Esophagus muscularis mucosa (tissue), 4 donors: ENCODE data around the gene NAV3. TPM values are rescaled to one million over a fixed set of nuclear protein-coding genes. Genes with fewer than 3 reads are reported as not detected.
"Not testable (repeated sequence)": the region's sequence is repeated elsewhere in the genome, so short reads cannot be mapped to it uniquely, and the experiment has no call there.

ENCODE experiments used
- DNase-seq: peaks from one replicate; pipeline ENCODE4 v3.0.0-alpha.2; 2017; ENCODE audit errors: extremely low spot score
- H3K27ac ChIP-seq, 4 donors: fragments of 200-600 bp; sonication (generic); replicated peaks in 1 of 4; 1 replicate in 3 of 4; 2 replicates in 1 of 4; pipeline ENCODE4 v1.5.1; 2016 to 2019; ENCODE audit warnings: mild to moderate bottlenecking in 1 of 4
- H3K27me3 ChIP-seq, 4 donors: fragments of 200-600 bp; sonication (generic); one replicate each; pipeline versions ENCODE4 v1.5.1 to v1.6.0; 2016 to 2019
- H3K36me3 ChIP-seq, 4 donors: fragments of 200-600 bp; sonication (generic); one replicate each; pipeline ENCODE4 v1.5.1; 2016 to 2019
- H3K4me1 ChIP-seq, 4 donors: fragments of 200-600 bp; sonication (generic); one replicate each; pipeline ENCODE4 v1.5.1; 2016 to 2019
- H3K4me3 ChIP-seq, 4 donors: fragments of 200-600 bp; sonication (generic); 1 replicate in 2 of 4; 2 replicates in 2 of 4; pipeline ENCODE4 v1.5.1; 2016 to 2019; ENCODE audit warnings: mild to moderate bottlenecking in 4 of 4, moderate library complexity in 1 of 4
- H3K9me3 ChIP-seq, 4 donors: fragments of 200-600 bp; sonication (generic); 1 replicate in 3 of 4; 2 replicates in 1 of 4; pipeline ENCODE4 v1.5.1; 2016 to 2019
- EP300 ChIP-seq: sonication (generic); formaldehyde crosslinking; IDR thresholded peaks from one replicate; pipeline ENCODE4 v1.6.1; 2017; ENCODE audit warnings: antibody characterized with exemption
- POLR2A ChIP-seq: fragments of 450-650 bp; IDR thresholded peaks from one replicate; pipeline ENCODE4 v1.6.1; 2017; ENCODE audit warnings: antibody characterized with exemption, moderate library complexity, mild to moderate bottlenecking, low read depth
- POLR2AphosphoS5 ChIP-seq, 2 donors: sonication (generic); formaldehyde crosslinking; IDR thresholded peaks; one replicate each; pipeline ENCODE4 v1.6.1; 2017; ENCODE audit warnings: antibody characterized with exemption in 2 of 2
- WGBS: methylation state at CpG from one replicate; pipeline ENCODE4 v1.1.5; 2018; 5-methylcytosine and 5-hydroxymethylcytosine counted together
- intact Hi-C: fragments of 100-400 bp; cut with DNase I; formaldehyde crosslinking; loops from one replicate; pipeline ENCODE4 v1.15.1; 2023
- total RNA-seq, 4 donors: library from RNA; depleted of rRNA; stranded (reverse); fragments of >200 nt; gene quantifications; one replicate each; pipeline versions ENCODE4 v1.1.0 to v1.2.1, GENCODE V29; 2016
- TF ChIP-seq, protein P1 (sequence below), 3 experiments: fragments of 200-600 bp in 2 of 3; fragments of 450-650 bp in 1 of 3; sonication (generic) in 2 of 3; IDR thresholded peaks; one replicate each; pipeline ENCODE4 v1.5.1; 2017 to 2019; ENCODE audit warnings: antibody characterized with exemption in 3 of 3, mild to moderate bottlenecking in 2 of 3, moderate library complexity in 1 of 3

The NAV3 gene
- total RNA-seq, 4 donors from 2014 or later = 4.3 to 9.6 (median 5.4) TPM

DNA sequence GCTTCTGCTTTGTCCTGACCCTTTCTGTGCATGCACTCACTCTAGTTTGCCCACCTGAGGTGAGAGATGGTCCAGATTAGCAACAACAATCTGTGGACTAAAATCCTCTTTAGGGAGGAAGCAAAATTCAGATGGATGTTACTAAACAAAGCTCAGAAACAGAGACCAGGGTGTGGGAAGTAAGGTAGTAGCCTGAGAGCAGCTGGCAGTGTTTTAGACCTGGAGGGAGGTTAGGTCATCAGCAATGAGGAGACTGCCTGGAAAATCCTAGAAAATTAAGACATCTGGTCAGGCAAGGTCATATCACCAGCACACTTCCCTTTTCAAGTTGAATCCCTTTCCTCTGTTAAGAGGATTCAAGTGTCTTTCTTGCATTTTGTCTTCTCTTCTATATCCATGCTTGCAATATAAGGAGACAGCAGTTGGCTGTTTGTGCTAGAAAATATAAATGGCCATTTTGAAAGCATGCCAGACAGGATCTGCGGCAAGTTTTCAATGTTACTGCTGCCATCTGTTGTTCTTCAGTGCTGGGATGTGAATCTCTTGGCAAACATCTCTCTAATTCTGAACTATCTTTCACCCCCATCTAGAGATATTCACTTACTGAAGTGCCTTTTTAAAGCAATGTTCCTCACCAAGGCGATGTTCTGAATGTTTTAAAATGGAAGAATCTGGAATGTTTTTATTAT, 266.4 kb downstream of the NAV3 start:
- no peaks in the 10 kb centered on the region for H3K27me3 ChIP-seq
- no peaks in the 10 kb centered on the region for H3K9me3 ChIP-seq
- H3K4me3 ChIP-seq = no peak overlapping the region
- intact Hi-C loops = no loop called here
- no peak for TF ChIP-seq POLR2AphosphoS5 (IDR thresholded peaks at IDR 0.05)
- TF ChIP-seq EP300 = no peak
- TF ChIP-seq POLR2A = no peak
- TF ChIP-seq, protein P1, sequence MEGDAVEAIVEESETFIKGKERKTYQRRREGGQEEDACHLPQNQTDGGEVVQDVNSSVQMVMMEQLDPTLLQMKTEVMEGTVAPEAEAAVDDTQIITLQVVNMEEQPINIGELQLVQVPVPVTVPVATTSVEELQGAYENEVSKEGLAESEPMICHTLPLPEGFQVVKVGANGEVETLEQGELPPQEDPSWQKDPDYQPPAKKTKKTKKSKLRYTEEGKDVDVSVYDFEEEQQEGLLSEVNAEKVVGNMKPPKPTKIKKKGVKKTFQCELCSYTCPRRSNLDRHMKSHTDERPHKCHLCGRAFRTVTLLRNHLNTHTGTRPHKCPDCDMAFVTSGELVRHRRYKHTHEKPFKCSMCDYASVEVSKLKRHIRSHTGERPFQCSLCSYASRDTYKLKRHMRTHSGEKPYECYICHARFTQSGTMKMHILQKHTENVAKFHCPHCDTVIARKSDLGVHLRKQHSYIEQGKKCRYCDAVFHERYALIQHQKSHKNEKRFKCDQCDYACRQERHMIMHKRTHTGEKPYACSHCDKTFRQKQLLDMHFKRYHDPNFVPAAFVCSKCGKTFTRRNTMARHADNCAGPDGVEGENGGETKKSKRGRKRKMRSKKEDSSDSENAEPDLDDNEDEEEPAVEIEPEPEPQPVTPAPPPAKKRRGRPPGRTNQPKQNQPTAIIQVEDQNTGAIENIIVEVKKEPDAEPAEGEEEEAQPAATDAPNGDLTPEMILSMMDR (IDR thresholded peaks at IDR 0.05) = no peak
- WGBS = 33% methylated on average over 2 of the region's 2 CpGs
- H3K27ac ChIP-seq = peak overlapping the region in 1 of 4 donors; percentile 23
- H3K36me3 ChIP-seq = no peaks in the 10 kb centered on the region
- H3K4me1 ChIP-seq = peaks cover 0 to 10% (median 0%) of the 10 kb centered on the region in 4 donors
- DNase-seq = no peak

DNA sequence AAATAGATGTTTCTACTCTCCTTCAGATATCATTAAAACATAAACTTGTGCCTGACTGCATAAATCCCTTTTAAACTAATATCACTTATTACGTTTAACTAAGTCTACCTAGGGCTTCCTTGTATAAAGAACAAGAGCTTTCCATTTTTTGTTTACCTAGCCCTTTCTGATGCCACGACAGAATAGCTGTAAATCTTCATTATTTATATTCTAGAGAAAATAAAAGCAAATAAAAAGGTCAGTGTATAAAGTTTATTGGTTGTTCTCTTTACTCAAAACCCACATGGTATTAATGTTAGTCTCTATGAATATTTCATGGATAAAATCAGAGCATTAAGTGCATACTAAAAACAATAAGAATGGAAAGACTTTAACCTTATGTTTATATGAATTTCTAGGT, 269.1 kb downstream of the NAV3 start:
- Histone ChIP-seq H3K4me3 (no peak overlapping the region), H3K9me3 (no peaks in the 10 kb centered on the region), H3K27me3 (no peaks in the 10 kb centered on the region), H3K4me1 (peaks cover 0 to 10% (median 0%) of the 10 kb centered on the region in 4 donors), H3K27ac (no peak overlapping the region), H3K36me3 (no peaks in the 10 kb centered on the region)
- DNase-seq = no peak
- no peak for TF ChIP-seq POLR2AphosphoS5 (IDR thresholded peaks at IDR 0.05)
- TF ChIP-seq, protein P1 (IDR thresholded peaks at IDR 0.05) = no peak
- TF ChIP-seq POLR2A = no peak
- no peak for TF ChIP-seq EP300
- intact Hi-C loops = no loop called here
- 87% methylated on average over 2 of the region's 2 CpGs for WGBS

DNA sequence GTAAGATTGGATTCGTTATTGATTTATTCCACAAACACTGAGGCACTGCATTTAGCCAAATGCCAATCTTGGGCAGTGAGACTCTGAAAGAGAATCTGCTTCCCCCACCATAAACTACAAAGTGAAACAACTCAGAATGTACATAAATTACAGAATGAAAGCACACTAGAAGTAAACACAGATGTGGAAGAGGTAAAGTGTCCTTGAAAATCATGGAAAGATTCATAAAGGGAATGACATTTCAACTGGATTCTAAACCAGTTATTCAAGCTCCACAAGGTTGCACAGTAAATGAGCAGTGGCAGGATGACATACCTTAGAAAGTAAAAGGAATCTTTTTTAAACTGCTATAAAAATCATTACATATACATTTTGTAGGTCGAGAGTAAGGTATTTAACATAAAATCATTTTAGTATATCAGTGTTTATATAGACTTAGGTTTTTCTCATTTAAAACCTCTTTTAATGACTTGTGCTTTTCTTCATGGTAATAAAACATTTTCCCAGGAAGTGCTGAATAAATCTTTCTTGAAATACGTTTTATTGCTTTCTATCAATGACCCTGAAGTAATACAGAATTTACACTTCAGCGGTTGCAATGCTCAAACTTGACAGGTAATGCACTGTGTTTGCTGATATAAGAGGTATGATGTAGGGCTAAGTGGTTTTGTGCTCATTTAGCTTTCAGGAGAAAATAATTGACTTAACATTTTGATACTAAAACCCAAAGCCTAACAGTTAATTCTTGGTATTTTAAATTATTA, 270.6 kb downstream of the NAV3 start:
- H3K9me3 ChIP-seq = no peaks in the 10 kb centered on the region
- 76% methylated on average over 4 of the region's 4 CpGs for WGBS
- intact Hi-C loops = no loop called here
- H3K4me3 ChIP-seq = no peak overlapping the region
- no peaks in the 10 kb centered on the region for H3K36me3 ChIP-seq
- H3K27me3 ChIP-seq = no peaks in the 10 kb centered on the region
- H3K27ac ChIP-seq = no peak overlapping the region
- H3K4me1 ChIP-seq = peaks cover 0 to 10% (median 0%) of the 10 kb centered on the region in 4 donors
- no peak for DNase-seq
- TF ChIP-seq POLR2AphosphoS5 (IDR thresholded peaks at IDR 0.05) (no peak), POLR2A (no peak), EP300 (no peak)
- TF ChIP-seq, protein P1 (IDR thresholded peaks at IDR 0.05) = no peak

DNA sequence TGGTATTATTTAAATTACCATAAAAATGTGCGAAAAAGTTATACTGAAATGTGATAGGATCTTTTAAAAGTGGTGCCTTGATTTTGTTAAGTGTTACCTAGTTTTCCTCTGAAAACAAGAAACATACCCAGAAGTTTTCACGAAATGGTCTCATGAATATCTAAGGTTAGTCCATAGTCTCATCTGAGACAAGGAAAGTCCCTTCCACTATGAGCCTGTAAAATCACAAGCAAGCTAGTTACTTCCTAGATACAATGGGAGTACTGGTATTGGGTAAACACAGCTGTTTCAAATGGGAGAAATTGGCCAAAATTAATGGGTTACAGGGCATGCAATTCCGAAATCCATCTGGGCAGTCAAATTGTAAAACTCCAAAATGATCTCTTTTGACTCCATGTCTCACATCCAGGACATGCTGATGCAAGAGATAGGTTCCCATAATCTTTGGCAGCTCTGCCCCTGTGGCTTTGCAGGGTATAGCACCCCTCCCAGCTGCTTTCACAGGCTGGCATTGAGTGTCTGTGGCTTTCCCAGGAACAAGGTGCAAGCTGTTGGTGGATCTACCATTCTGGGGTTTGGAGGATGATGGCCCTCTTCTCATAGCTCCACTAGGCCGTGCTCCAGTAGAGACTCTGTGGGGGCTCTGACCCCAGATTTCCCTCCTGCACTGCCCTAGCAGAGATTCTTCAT, 271.4 kb downstream of the NAV3 start:
- Histone ChIP-seq H3K4me3 (no peak overlapping the region), H3K36me3 (no peaks in the 10 kb centered on the region), H3K4me1 (peaks cover 0 to 4% (median 0%) of the 10 kb centered on the region in 4 donors), H3K27me3 (no peaks in the 10 kb centered on the region), H3K9me3 (no peaks in the 10 kb centered on the region), H3K27ac (no peak overlapping the region)
- no peak for DNase-seq
- 88% methylated on average over 4 of the region's 4 CpGs for WGBS
- intact Hi-C loops = no loop called here
- TF ChIP-seq EP300 (no peak), POLR2A (no peak), POLR2AphosphoS5 (IDR thresholded peaks at IDR 0.05) (no peak)
- TF ChIP-seq, protein P1 (IDR thresholded peaks at IDR 0.05) = no peak

DNA sequence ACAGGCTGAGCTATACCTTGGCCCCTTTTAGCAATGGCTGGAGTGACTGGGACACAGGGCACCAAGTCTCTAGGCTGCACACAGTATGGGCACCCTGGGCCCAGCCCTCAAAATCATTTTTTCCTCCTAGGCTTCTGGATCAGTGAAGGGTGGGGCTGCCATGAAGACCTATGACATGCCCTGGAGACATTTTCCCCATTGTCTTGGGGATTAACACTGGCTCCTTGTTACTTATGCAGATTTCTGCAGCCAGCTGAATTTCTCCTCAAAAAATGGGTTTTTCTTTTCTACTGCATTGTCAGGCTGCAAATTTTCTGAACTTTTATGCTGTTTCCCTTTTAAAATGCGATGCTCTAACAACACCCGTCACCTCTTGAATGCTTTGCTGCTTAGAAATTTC, 272.1 kb downstream of the NAV3 start:
- H3K27ac ChIP-seq, H3K4me3 ChIP-seq, H3K9me3 ChIP-seq, H3K27me3 ChIP-seq, intact Hi-C loops, H3K4me1 ChIP-seq, H3K36me3 ChIP-seq, DNase-seq: not testable (repeated sequence)
- 98% methylated on average over 2 of the region's 2 CpGs for WGBS
